ENCODE results near the gene GRIA2. TPM values are rescaled to one million over a fixed set of nuclear protein-coding genes. Genes with fewer than 3 reads are reported as not detected.
"Not testable (repeated sequence)": the region's sequence is repeated elsewhere in the genome, so short reads cannot be mapped to it uniquely, and the experiment has no call there.

Gene GRIA2
- total RNA-seq, 1 donor from 2014 or later: not detected

GRCh38 chr4:157258165-157258564, 37.6 kb downstream of the GRIA2 start:
- DNase-seq (ENCODE audit: low spot score): not testable (repeated sequence)

DNA sequence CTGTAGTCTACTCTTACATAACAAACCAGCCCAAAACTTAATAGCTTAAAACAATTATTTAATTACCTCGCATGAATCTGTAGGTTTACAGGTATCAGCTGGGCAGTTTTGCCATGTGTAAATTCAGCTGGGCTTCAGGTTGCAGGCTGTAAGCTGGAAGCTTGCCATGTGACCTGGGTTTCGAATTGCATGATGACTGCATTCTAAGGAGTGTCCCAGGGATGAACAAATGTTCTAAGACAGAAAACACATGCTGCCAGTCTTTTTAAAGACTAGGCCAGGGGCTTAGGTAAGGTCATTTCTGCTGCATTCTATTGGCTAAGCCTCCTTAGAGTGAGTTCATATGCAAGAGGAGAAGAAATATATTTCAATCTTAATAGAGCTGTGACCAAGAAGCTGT, 44.8 kb downstream of the GRIA2 start:
- no peak for DNase-seq (ENCODE audit: low spot score)

GRCh38 chr4:157270108-157270507, 49.6 kb downstream of the GRIA2 start:
- DNase-seq (ENCODE audit: low spot score): no peak

DNA sequence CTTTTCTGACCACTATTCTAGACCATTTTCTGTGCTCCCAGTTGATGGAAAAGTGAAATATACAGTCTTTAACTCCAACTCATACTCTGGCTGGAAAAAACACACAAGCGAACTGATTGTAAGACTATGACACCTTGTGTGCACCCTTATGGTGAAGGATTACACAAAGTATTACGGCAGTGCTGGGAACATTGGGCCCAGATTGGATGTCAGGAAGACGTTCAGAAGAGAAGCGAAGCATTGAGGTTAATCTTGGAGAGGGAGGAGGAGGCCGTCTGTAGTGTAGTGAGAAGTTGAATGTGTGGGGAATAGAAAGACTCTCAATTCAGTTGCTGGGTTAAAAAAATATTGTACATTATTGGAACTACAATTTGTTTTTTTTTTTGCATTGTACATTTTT, 50.0 kb downstream of the GRIA2 start:
- no peak for DNase-seq (ENCODE audit: low spot score)

DNA sequence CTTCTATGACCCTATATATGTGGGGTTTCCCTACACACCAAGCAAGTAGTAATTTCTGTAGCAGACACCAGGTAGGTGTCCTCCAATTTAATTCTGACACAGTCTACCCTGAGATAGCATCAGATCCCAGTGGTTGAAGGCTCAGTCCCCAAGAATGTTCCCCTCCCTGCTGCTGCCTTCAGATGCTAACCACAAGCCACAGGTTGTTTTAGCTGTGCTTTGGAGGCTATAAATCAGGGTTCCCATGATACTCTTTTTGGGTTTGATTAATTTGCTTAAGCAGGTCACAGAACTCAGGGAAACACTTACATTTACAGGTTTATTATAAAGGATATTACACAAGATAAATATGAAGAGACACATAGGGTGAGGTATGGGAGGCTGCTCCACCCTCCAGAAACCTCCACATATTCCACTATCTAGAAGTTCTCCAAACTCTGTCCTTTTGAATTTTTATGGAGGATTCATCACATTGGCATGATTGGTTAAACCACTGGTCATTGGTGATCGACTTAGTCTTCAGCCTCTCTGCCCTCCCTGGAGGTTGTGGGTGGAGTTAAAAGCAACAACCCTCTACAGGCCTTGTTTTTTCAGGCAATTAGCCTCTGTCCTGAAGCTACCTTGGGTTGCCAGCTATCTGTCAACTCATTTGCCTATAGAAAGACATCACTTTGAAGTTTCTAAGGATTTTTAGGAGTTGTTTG, 50.8 kb downstream of the GRIA2 start:
- DNase-seq (ENCODE audit: low spot score): no peak

GRCh38 chr4:157280673-157281072, 60.1 kb downstream of the GRIA2 start:
- DNase-seq (ENCODE audit: low spot score): no peak

DNA sequence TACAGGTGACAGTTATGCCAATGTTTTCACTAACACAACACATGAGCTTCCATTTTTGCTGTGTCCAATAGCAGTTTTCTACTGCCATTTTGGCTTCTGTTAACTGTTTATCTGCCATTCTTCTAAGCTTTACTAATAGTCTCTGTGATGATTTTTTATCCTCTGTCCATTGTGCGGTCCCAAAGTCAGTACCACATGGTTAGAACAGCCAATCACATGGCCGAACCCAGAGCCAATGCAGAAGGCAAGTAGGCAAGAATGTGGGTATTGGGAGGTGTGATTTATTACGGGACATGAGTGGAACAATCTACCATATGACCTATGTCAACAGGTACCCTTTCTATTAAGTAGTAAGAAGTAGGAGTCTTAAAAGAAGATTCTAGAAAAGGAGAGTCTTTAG, 61.5 kb downstream of the GRIA2 start:
- no peak for DNase-seq (ENCODE audit: low spot score)

DNA sequence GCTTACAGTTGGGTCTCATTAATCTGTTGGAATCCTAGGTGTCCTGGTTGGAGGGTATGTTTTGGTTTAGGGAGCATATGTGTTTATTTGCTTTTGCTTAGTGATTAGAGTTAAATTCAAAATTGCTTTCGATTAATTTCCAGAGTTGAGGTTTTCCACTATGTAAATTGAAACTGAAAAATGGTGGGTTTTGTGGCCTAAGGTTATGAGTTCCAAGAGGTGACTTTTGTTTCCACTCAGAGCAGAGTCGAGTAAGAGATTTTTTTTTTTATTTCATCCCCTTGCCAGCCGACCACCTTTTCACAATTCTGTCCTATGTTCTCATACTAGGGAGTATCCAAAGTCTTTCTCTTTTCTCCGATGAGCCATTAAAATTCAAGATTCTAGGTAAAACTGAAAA, 66.9 kb downstream of the GRIA2 start:
- no peak for DNase-seq (ENCODE audit: low spot score)

DNA sequence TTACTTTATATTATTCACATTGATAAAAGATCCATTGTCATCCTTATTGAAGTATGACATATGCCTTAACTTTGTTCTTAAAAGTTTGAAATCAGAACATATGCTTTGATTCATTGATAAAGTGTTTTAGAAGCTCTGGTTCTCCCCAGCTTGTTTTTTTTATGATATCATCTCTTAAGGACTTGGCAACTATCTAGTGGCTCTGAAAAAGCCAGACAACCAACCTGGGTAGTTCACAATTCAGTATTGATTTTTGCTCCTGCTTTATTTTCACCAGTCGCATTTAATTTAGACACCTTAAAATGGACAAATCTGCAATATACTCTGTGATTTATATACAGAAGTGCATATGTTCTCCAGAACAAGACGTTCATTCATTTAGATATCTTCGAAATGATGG, 70.1 kb downstream of the GRIA2 start:
- DNase-seq (ENCODE audit: low spot score): no peak

- no peak for DNase-seq (ENCODE audit: low spot score)
Measured at GRCh38 chr4:157291071-157291470, 70.5 kb downstream of the GRIA2 start.

GRCh38 chr4:157293673-157294072, 73.1 kb downstream of the GRIA2 start:
- DNase-seq (ENCODE audit: low spot score): no peak

DNA sequence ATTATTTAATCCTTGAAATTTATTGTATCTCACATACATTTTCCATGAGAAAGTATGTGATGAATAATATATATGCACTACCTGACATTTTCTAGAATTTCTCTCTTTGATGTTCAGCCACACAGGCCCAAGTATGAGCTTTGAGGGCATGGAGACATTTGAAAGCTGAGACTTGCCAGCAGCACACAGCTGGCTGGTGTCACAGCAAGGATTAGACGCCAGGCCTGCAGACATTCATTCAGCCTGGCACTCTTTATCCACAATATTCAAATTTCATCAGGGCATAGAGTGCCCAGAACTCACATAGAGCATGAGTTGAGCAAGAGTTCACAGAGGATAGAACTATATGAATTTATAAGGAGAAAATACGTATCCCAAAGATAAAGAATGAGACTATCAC, 74.0 kb downstream of the GRIA2 start:
- DNase-seq (ENCODE audit: low spot score): no peak

- no peak for DNase-seq (ENCODE audit: low spot score)
Measured at GRCh38 chr4:157300701-157301100, 80.2 kb downstream of the GRIA2 start.

- no peak for DNase-seq (ENCODE audit: low spot score)
Measured at GRCh38 chr4:157303471-157303960, 83.0 kb downstream of the GRIA2 start.

- no peak for DNase-seq (ENCODE audit: low spot score)
Measured at GRCh38 chr4:157304769-157305168, 84.2 kb downstream of the GRIA2 start.

DNA sequence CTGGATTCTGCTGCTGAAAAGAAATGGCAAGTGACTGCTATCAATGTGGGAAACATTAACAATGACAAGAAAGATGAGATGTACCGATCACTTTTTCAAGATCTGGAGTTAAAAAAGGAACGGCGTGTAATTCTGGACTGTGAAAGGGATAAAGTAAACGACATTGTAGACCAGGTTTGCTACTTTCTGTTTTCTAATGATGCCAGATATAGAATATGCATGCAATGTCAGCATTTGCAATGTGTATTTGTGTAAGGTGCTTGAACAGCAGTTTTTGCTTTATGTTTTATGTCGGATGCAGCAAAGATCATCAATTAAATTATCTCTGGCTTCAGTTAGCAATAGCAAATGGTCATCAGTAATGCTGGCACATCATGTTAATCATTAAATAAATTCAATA, 92.2 kb downstream of the GRIA2 start:
- no peak for DNase-seq (ENCODE audit: low spot score)

DNA sequence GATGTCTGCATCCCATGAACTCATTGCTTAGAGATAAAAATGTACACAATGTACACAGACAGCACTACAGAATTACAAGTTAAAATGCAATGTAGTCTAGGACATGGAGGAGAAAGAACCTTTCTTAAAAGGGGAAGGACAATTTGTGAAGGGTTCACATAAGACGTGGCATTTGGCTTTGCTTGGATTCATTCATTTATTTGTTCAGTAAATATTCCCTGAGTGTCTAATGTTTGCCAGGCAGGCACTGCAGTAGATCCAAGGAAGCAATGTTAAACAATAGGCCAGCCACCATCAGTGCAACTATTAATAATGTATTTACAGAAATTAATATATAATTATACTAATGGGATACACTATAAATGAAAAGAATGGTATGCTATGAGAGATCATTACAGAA, 94.4 kb downstream of the GRIA2 start:
- no peak for DNase-seq (ENCODE audit: low spot score)

- DNase-seq (ENCODE audit: low spot score): no peak
Measured at GRCh38 chr4:157315968-157316367, 95.4 kb downstream of the GRIA2 start.

GRCh38 chr4:157320092-157320491, 99.6 kb downstream of the GRIA2 start:
- no peak for DNase-seq (ENCODE audit: low spot score)

- DNase-seq (ENCODE audit: low spot score): no peak
Measured at GRCh38 chr4:157327666-157328065, 107.1 kb downstream of the GRIA2 start.

- no peak for DNase-seq (ENCODE audit: low spot score)
Measured at GRCh38 chr4:157357887-157358286, 137.4 kb downstream of the GRIA2 start.

DNA sequence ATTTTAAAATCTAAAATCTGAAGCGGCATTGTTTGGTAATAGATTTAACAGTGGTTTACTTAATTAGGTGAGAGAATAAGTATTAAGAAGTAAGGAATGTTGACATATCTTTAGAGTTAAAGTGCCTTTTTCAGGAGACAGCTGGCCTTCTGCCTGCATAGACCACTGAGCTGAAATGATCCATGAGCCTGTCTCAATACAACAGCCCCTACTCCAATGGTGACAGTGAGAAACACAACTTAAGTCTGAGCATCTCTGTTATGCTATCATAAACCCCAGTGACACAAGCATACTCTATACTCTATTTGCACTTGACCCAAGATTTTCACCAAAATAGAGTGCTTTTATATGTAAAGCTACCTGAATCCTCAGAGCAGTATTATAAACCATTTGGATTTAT, 137.9 kb downstream of the GRIA2 start:
- DNase-seq (ENCODE audit: low spot score): no peak

DNA sequence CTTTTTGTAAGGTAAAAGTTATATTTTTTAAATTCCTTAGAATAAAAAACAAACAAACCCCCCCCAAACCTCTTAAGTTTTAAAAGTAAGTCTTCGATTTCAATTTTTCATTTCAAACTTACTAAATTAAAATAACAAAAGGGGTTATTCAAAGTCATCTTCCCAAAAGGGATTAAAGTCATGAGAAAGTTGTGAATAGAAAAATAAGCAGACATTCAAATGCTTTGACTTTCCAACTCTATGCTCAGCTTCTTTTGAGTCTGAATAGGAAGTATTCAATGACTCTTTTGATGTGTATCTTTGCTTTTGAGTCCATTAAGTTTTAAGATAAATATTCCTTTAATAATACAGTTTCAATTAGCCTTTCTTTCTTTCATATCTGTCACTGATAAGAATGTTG, 138.3 kb downstream of the GRIA2 start:
- DNase-seq (ENCODE audit: low spot score): no peak

DNA sequence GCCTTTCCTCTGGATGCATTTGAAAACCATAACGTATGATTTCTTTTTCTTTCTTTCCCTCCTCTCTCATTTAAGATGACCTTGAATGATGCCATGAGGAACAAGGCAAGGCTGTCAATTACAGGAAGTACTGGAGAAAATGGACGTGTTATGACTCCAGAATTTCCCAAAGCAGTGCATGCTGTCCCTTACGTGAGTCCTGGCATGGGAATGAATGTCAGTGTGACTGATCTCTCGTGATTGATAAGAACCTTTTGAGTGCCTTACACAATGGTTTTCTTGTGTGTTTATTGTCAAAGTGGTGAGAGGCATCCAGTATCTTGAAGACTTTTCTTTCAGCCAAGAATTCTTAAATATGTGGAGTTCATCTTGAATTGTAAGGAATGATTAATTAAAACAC, 142.8 kb downstream of the GRIA2 start:
- DNase-seq (ENCODE audit: low spot score): no peak
